GM12878 (cell line): ENCODE measurements around the gene OLIG2. TPM values are rescaled to one million over a fixed set of nuclear protein-coding genes. Genes with fewer than 3 reads are reported as not detected.

Experiments
- ATAC-seq: fragments of 200-7000 bp; cut with Tn5 transposase; 3 replicates; pipeline ENCODE4 v1.9.1; 2020; ENCODE audit warnings: mild to moderate bottlenecking, moderate library complexity
- BruUV-seq: library from RNA; stranded (reverse); fragments of 400-500 nt; replicated peaks from 2 replicates; lab custom pipeline; 2021; lab: Mats Ljungman, UMichigan
- CTCF ChIA-PET: fragments of 300-600 bp; sonication (Branson Sonifier 250); formaldehyde crosslinking; extraction: SDS; loops from one replicate; lab custom pipeline; 2021; ENCODE audit warnings: inconsistent platforms; lab: Yijun Ruan, JAX
- POLR2A ChIA-PET: fragments of 350-600 bp; formaldehyde crosslinking; extraction: SDS; loops from one replicate; lab custom pipeline; 2021; ENCODE audit warnings: inconsistent platforms; lab: Charles Lee
- RAD21 ChIA-PET: fragments of 300-600 bp; sonication (Branson Sonifier 250); formaldehyde crosslinking; loops from one replicate; lab custom pipeline; 2023; ENCODE audit warnings: antibody characterized with exemption; ENCODE audit not compliant: unreplicated experiment; lab: Charles Lee
- SMC1A ChIA-PET: fragments of 300-600 bp; sonication (Branson Sonifier 250); formaldehyde crosslinking; loops from one replicate; lab custom pipeline; 2023; ENCODE audit not compliant: unreplicated experiment, uncharacterized antibody; lab: Charles Lee
- DNase-seq: peaks from one replicate; pipeline ENCODE4 v3.0.0-alpha.2; 2011; ENCODE audit warnings: low read depth, low spot score
- FAIRE-seq: peaks from 3 replicates; lab custom pipeline; 2011; peaks lifted over from hg19 to GRCh38; lab: Jason Lieb, UNC
- H2AFZ ChIP-seq: 2 replicates; pipeline ENCODE4 v1.6.0; 2011; ENCODE audit warnings: low read depth, low read length, control low read depth; ENCODE audit not compliant: control insufficient read depth
- H3K27ac ChIP-seq: 2 replicates; pipeline ENCODE4 v1.5.1; 2011; ENCODE audit warnings: control low read depth; ENCODE audit not compliant: control insufficient read depth, insufficient read depth
- H3K27me3 ChIP-seq, 2 experiments: replicated peaks in 1 of 2; 2 replicates each; pipeline versions ENCODE4 v1.6.0 to v1.6.1; 2011; ENCODE audit warnings: low read length in 1 of 2; ENCODE audit not compliant: control insufficient read depth in 2 of 2, insufficient read depth in 2 of 2
- H3K36me3 ChIP-seq, 2 experiments: 2 replicates each; pipeline ENCODE4 v1.5.1; 2011; ENCODE audit warnings: low read length in 1 of 2; ENCODE audit not compliant: control insufficient read depth in 2 of 2, insufficient read depth in 2 of 2
- H3K4me1 ChIP-seq: 2 replicates; pipeline ENCODE4 v1.6.1; 2011; ENCODE audit warnings: mild to moderate bottlenecking, low read length, moderate library complexity, mixed read lengths; ENCODE audit not compliant: control insufficient read depth, insufficient read depth
- H3K4me2 ChIP-seq: 2 replicates; pipeline ENCODE4 v1.6.0; 2011; ENCODE audit warnings: control low read depth; ENCODE audit not compliant: control insufficient read depth, insufficient read depth
- H3K4me3 ChIP-seq: fragments of 200-600 bp; sonication (generic); 2 replicates; pipeline ENCODE4 v1.5.1; 2016
- H3K79me2 ChIP-seq: 2 replicates; pipeline ENCODE4 v1.6.0; 2011; ENCODE audit warnings: low read length; ENCODE audit not compliant: control insufficient read depth, insufficient read depth
- H3K9ac ChIP-seq: 2 replicates; pipeline ENCODE4 v1.8.0; 2011; ENCODE audit warnings: low read length, control low read depth, mixed read lengths; ENCODE audit not compliant: control insufficient read depth, insufficient read depth
- H3K9me3 ChIP-seq: replicated peaks from 3 replicates; pipeline ENCODE4 v1.5.1; 2011; ENCODE audit warnings: mild to moderate bottlenecking, low read length; ENCODE audit not compliant: control insufficient read depth, insufficient read depth
- H4K20me1 ChIP-seq: 2 replicates; pipeline ENCODE4 v1.6.0; 2011; ENCODE audit not compliant: control insufficient read depth, insufficient read depth
- BMI1 ChIP-seq: fragments of 450-650 bp; IDR thresholded peaks from 2 replicates; pipeline ENCODE4 v1.6.1; 2016; ENCODE audit warnings: mild to moderate bottlenecking, moderate library complexity, borderline replicate concordance
- CEBPZ ChIP-seq: fragments of 150-350 bp; IDR thresholded peaks from 2 replicates; pipeline ENCODE4 v1.6.1; 2016; ENCODE audit warnings: low read depth, low read length
- CHD4 ChIP-seq: fragments of 200-600 bp; sonication (generic); IDR thresholded peaks from 2 replicates; pipeline ENCODE4 v1.6.1; 2016; ENCODE audit warnings: mild to moderate bottlenecking
- EED ChIP-seq: sonication (generic); IDR thresholded peaks from 2 replicates; pipeline ENCODE4 v1.6.1; 2016; ENCODE audit warnings: antibody characterized with exemption, low read depth
- GABPA ChIP-seq: IDR thresholded peaks from 2 replicates; pipeline ENCODE4 v1.6.1; 2014; ENCODE audit warnings: antibody characterized with exemption, low read depth, mild to moderate bottlenecking, inconsistent platforms
- GATAD2B ChIP-seq: fragments of 450-650 bp; conservative IDR thresholded peaks from 2 replicates; pipeline ENCODE4 v1.6.1; 2017; ENCODE audit warnings: low read depth, mild to moderate bottlenecking, moderate library complexity
- KLF5 ChIP-seq: fragments of 450-650 bp; IDR thresholded peaks from 2 replicates; pipeline ENCODE4 v1.6.1; 2014; ENCODE audit warnings: mild to moderate bottlenecking; ENCODE audit not compliant: partially characterized antibody
- NFXL1 ChIP-seq: fragments of 450-650 bp; IDR thresholded peaks from 2 replicates; pipeline ENCODE4 v1.6.1; 2017; ENCODE audit warnings: antibody characterized with exemption, mild to moderate bottlenecking, borderline replicate concordance
- NR2F1 ChIP-seq: fragments of 450-650 bp; conservative IDR thresholded peaks from 2 replicates; pipeline ENCODE4 v1.6.1; 2017; ENCODE audit warnings: mild to moderate bottlenecking
- SUPT20H ChIP-seq: IDR thresholded peaks from 2 replicates; pipeline ENCODE4 v1.6.1; 2011; ENCODE audit warnings: low read depth, mild to moderate bottlenecking, low read length, moderate library complexity, borderline replicate concordance; ENCODE audit not compliant: control insufficient read depth
- SUZ12 ChIP-seq: fragments of 200-600 bp; sonication (generic); IDR thresholded peaks from one replicate; pipeline ENCODE4 v1.6.1; 2018; ENCODE audit warnings: antibody characterized with exemption, mild to moderate bottlenecking; ENCODE audit not compliant: unreplicated experiment
- TCF7 ChIP-seq: IDR thresholded peaks from 2 replicates; pipeline ENCODE4 v1.6.1; 2014; ENCODE audit warnings: antibody characterized with exemption, borderline replicate concordance
- WGBS: methylation state at CpG from one replicate; pipeline ENCODE4 v1.1.6; 2016; ENCODE audit warnings: low lambda C conversion rate; ENCODE audit not compliant: insufficient replicate concordance, insufficient coverage; ENCODE audit errors: missing lambda C conversion rate; 5-methylcytosine and 5-hydroxymethylcytosine counted together
- in situ Hi-C: fragments of 300-500 bp; cut with MboI; formaldehyde crosslinking; loops from 9 replicates; pipeline ENCODE4 v1.14.3; 2018; ENCODE audit warnings: mixed read lengths
- intact Hi-C: fragments of 100-400 bp; cut with micrococcal nuclease; formaldehyde crosslinking; loops from one replicate; pipeline ENCODE4 v1.14.2; 2022; ENCODE audit not compliant: unreplicated experiment
- polyA plus RNA-seq, 11 experiments: library from polyadenylated mRNA; depleted of rRNA in 4 of 11; unstranded in 6 of 11; stranded (reverse) in 5 of 11; fragments of >200 nt; fragmentation: Nextera tagmentation in 4 of 11; fragmentation: Illumina TruSeq in 1 of 11; extraction: Ambion mirVana in 4 of 11; extraction: Trizol in 1 of 11; gene quantifications; 1 replicate in 1 of 11; 2 replicates in 10 of 11; pipeline versions ENCODE4 v1.2.1 to v1.2.3, GENCODE V29; 2011 to 2016; ENCODE audit warnings: inconsistent platforms in 2 of 11, missing spikeins in 2 of 11, low read depth in 1 of 11
- total RNA-seq, 4 experiments: library from RNA; depleted of rRNA in 3 of 4; stranded (reverse); fragments of >200 nt in 3 of 4; fragmentation: Illumina TruSeq in 1 of 4; extraction: Trizol in 1 of 4; gene quantifications; 2 replicates each; pipeline versions ENCODE4 v1.2.1 to v1.2.3, GENCODE V29; 2013 to 2021

The OLIG2 gene
- total and polyA plus RNA-seq, 10 of the 15 experiments (the other 5 are each of a cell fraction or from before 2014, with no cell fraction given): not detected

GRCh38 chr21:33039536-33039935 is 13.8 kb downstream of the OLIG2 start:
- peaks cover 0 to 2% of the 10 kb centered on the region in 2 experiments; a peak in 2 of 4 replicates for H3K27me3 ChIP-seq
- H3K4me3 ChIP-seq: no peak overlapping the region
- no peak overlapping the region for H3K4me2 ChIP-seq
- DNase-seq (no peak), ATAC-seq (no peak), FAIRE-seq (no peak)
- intact Hi-C loops: no loop called here
- no peak overlapping the region for H3K27ac ChIP-seq
- ChIA-PET RAD21 (no interaction called here), CTCF (no interaction called here), POLR2A (no interaction called here), SMC1A (no interaction called here)
- no peak overlapping the region for H3K9ac ChIP-seq
- H3K4me1 ChIP-seq: no peaks in the 10 kb centered on the region
- no peaks in the 10 kb centered on the region for H4K20me1 ChIP-seq
- H3K79me2 ChIP-seq: no peaks in the 10 kb centered on the region
- in situ Hi-C loops: no loop called here
- TF ChIP-seq GATAD2B: no peak
- no peak for TF ChIP-seq BMI1
- no peak for TF ChIP-seq TCF7
- no peak for TF ChIP-seq GABPA
- TF ChIP-seq CHD4: no peak
- TF ChIP-seq SUZ12: no peak
- WGBS: 50% methylated on average over 7 of the region's 7 CpGs
- H3K36me3 ChIP-seq: no peaks in the 10 kb centered on the region
- H3K9me3 ChIP-seq: no peaks in the 10 kb centered on the region
- no TSS peak for BruUV-seq
- H2AFZ ChIP-seq: no peak overlapping the region

- no peak for ATAC-seq
- CTCF ChIA-PET: no interaction called here
- POLR2A ChIA-PET: no interaction called here
- peaks cover 0 to 2% of the 10 kb centered on the region in 2 experiments; a peak in 2 of 4 replicates for H3K27me3 ChIP-seq
- H3K4me2 ChIP-seq: no peak overlapping the region
- RAD21 ChIA-PET: no interaction called here
- H3K9me3 ChIP-seq: no peaks in the 10 kb centered on the region
- no peak for DNase-seq
- no peaks in the 10 kb centered on the region for H3K79me2 ChIP-seq
- no TSS peak for BruUV-seq
- no peak overlapping the region for H3K27ac ChIP-seq
- no peak overlapping the region for H3K9ac ChIP-seq
- TF ChIP-seq CEBPZ (no peak), NFXL1 (no peak), NR2F1 (no peak), SUPT20H (no peak), EED (no peak), KLF5 (no peak)
- WGBS: 53% methylated on average over 3 of the region's 3 CpGs
- FAIRE-seq: no peak
- H3K4me1 ChIP-seq: no peaks in the 10 kb centered on the region
- no peak overlapping the region for H3K4me3 ChIP-seq
- in situ Hi-C loops: no loop called here
- no peaks in the 10 kb centered on the region for H3K36me3 ChIP-seq
- no peaks in the 10 kb centered on the region for H4K20me1 ChIP-seq
- no peak overlapping the region for H2AFZ ChIP-seq
- intact Hi-C loops: no loop called here
- SMC1A ChIA-PET: no interaction called here
These were observed 14.5 kb downstream of the OLIG2 start for GRCh38 chr21:33040215-33040614.
